Endodermal cell (in vitro differentiated cells): Measurements from ENCODE around the gene MAP3K1. TPM values are rescaled to one million over a fixed set of nuclear protein-coding genes. Genes with fewer than 3 reads are reported as not detected.

ENCODE experiments used
- DNase-seq: peaks from one replicate; pipeline ENCODE4 v3.0.0-alpha.2; 2017
- H3K27ac ChIP-seq: 2 replicates; pipeline ENCODE4 v1.5.1; 2013; ENCODE audit warnings: mild to moderate bottlenecking, low read depth, low read length, moderate library complexity
- H3K27me3 ChIP-seq: 2 replicates; pipeline ENCODE4 v1.6.1; 2013; ENCODE audit warnings: mild to moderate bottlenecking, low read length, moderate library complexity; ENCODE audit not compliant: insufficient read depth, control insufficient read depth, poor library complexity, severe bottlenecking
- H3K36me3 ChIP-seq: 2 replicates; pipeline ENCODE4 v1.7.0; 2013; ENCODE audit warnings: mild to moderate bottlenecking, low read length, moderate library complexity; ENCODE audit not compliant: control insufficient read depth, insufficient read depth
- H3K4me1 ChIP-seq: one replicate; pipeline ENCODE4 v1.7.0; 2013; ENCODE audit warnings: low read length; ENCODE audit not compliant: control insufficient read depth, insufficient read depth
- H3K4me3 ChIP-seq: 2 replicates; pipeline ENCODE4 v1.5.1; 2013; ENCODE audit warnings: mild to moderate bottlenecking, low read length, moderate library complexity
- H3K9ac ChIP-seq: 2 replicates; pipeline ENCODE4 v1.6.1; 2013; ENCODE audit warnings: mild to moderate bottlenecking, low read length, moderate library complexity; ENCODE audit not compliant: poor library complexity, severe bottlenecking; ENCODE audit errors: extremely low read depth
- H3K9me3 ChIP-seq: 2 replicates; pipeline ENCODE4 v1.6.1; 2013; ENCODE audit warnings: mild to moderate bottlenecking, low read length, moderate library complexity; ENCODE audit not compliant: control insufficient read depth
- H3K27ac Mint-ChIP-seq: 2 replicates; pipeline ENCODE4 v1.8.0; 2020; ENCODE audit warnings: mixed read lengths
- H3K27me3 Mint-ChIP-seq: 2 replicates; pipeline ENCODE4 v1.8.0; 2021; ENCODE audit warnings: mild to moderate bottlenecking, mixed read lengths; ENCODE audit not compliant: insufficient read depth
- H3K36me3 Mint-ChIP-seq: 2 replicates; pipeline ENCODE4 v1.8.0; 2020; ENCODE audit warnings: low read depth, mixed read lengths
- H3K4me1 Mint-ChIP-seq: 2 replicates; pipeline ENCODE4 v1.8.0; 2020; ENCODE audit warnings: mixed read lengths
- H3K4me3 Mint-ChIP-seq: 2 replicates; pipeline ENCODE4 v1.8.0; 2020; ENCODE audit warnings: mild to moderate bottlenecking, moderate library complexity, mixed read lengths
- H3K9me3 Mint-ChIP-seq: 2 replicates; pipeline ENCODE4 v1.8.0; 2020; ENCODE audit warnings: mild to moderate bottlenecking, mixed read lengths
- WGBS, 2 experiments: methylation state at CpG; one replicate each; pipeline versions ENCODE4 v1.1.5 to v1.1.7; 2013; ENCODE audit warnings: missing lambda C conversion rate in 2 of 2, mixed read lengths in 1 of 2; ENCODE audit not compliant: insufficient coverage in 1 of 2, insufficient read length in 1 of 2; 5-methylcytosine and 5-hydroxymethylcytosine counted together
- total RNA-seq, 2 donors: library from RNA; stranded (reverse); fragmentation: NEBNext Ultra II Directional in 1 of 2; extraction: Animal tissue kit (Norgen Biotek cat#: 25700) in 1 of 2; gene quantifications; 2 replicates in 1 of 2; 3 replicates in 1 of 2; pipeline ENCODE4 v1.2.1, GENCODE V29; 2021
- TF ChIP-seq, protein P1 (sequence below): fragments of 200-600 bp; sonication (generic); conservative IDR thresholded peaks from 2 replicates; pipeline ENCODE4 v1.5.0; 2021; ENCODE audit warnings: antibody characterized with exemption, mild to moderate bottlenecking

MAP3K1 gene
- total RNA-seq, 2 donors from 2014 or later = 18.0 to 23.7 TPM

DNA sequence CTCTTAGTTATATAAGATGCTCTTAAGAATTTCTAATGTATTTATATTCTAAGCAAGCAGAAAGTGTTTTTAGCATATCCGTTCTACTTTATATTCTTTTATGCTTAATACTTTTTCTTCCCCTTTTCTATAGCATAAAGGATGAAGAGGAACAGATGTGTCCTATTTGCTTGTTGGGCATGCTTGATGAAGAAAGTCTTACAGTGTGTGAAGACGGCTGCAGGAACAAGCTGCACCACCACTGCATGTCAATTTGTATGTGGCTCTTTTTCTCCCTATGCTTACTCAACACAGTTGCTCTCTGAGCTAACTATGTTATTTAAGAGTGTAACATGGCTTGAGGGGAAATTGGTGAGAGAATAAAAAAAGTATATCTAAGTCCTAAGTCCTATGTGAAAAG lies 56.4 kb downstream of the MAP3K1 start:
- H3K9me3 Mint-ChIP-seq = no peaks in the 10 kb centered on the region
- DNase-seq = no peak
- no peak overlapping the region for H3K4me3 ChIP-seq
- H3K9me3 ChIP-seq = no peaks in the 10 kb centered on the region
- no peaks in the 10 kb centered on the region for H3K4me1 Mint-ChIP-seq
- peaks cover 77% of the 10 kb centered on the region for H3K36me3 ChIP-seq
- H3K27ac Mint-ChIP-seq = no peak overlapping the region
- H3K9ac ChIP-seq = no peak overlapping the region
- 87% methylated on average over 1 of the region's 2 CpGs; no CpG with 5 or more reads in 1 of the 2 experiments for whole genome bisulfite sequencing, 2 experiments
- H3K4me1 ChIP-seq = no peaks in the 10 kb centered on the region
- no peaks in the 10 kb centered on the region for H3K27me3 ChIP-seq
- no peaks in the 10 kb centered on the region for H3K27me3 Mint-ChIP-seq
- no peak overlapping the region for H3K4me3 Mint-ChIP-seq
- no peak overlapping the region for H3K27ac ChIP-seq
- TF ChIP-seq, protein P1, sequence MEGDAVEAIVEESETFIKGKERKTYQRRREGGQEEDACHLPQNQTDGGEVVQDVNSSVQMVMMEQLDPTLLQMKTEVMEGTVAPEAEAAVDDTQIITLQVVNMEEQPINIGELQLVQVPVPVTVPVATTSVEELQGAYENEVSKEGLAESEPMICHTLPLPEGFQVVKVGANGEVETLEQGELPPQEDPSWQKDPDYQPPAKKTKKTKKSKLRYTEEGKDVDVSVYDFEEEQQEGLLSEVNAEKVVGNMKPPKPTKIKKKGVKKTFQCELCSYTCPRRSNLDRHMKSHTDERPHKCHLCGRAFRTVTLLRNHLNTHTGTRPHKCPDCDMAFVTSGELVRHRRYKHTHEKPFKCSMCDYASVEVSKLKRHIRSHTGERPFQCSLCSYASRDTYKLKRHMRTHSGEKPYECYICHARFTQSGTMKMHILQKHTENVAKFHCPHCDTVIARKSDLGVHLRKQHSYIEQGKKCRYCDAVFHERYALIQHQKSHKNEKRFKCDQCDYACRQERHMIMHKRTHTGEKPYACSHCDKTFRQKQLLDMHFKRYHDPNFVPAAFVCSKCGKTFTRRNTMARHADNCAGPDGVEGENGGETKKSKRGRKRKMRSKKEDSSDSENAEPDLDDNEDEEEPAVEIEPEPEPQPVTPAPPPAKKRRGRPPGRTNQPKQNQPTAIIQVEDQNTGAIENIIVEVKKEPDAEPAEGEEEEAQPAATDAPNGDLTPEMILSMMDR = no peak
- peaks cover 33% of the 10 kb centered on the region for H3K36me3 Mint-ChIP-seq

DNA sequence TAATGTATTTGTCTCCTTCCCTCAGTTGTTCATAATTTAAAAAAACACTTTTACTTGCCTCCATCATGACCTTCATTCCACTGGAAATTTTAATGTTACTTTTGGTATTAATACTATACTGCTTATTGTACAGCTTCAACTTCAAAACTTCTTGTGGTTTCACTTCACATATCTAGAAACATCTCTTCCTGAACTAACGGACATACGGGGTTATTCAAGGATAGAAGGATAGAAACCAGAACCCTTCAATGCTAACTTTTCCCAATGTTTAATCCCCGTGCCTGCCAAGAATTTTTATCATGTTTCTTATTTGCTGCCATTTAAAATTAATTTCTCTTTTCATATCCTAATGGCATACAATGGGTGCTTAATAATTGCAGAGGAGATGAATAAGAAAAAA lies 57.7 kb downstream of the MAP3K1 start:
- no peak overlapping the region for H3K4me3 Mint-ChIP-seq
- no peak for DNase-seq
- H3K4me1 Mint-ChIP-seq = peaks cover 2% of the 10 kb centered on the region
- H3K36me3 ChIP-seq = peaks cover 74% of the 10 kb centered on the region
- H3K4me1 ChIP-seq = no peaks in the 10 kb centered on the region
- no peak overlapping the region for H3K4me3 ChIP-seq
- no peak overlapping the region for H3K27ac ChIP-seq
- peaks cover 38% of the 10 kb centered on the region for H3K36me3 Mint-ChIP-seq
- no peak overlapping the region for H3K9ac ChIP-seq
- H3K9me3 Mint-ChIP-seq = no peaks in the 10 kb centered on the region
- no peaks in the 10 kb centered on the region for H3K9me3 ChIP-seq
- TF ChIP-seq, protein P1 = no peak
- WGBS, 2 experiments = 95% methylated on average over 3 of the region's 3 CpGs; no CpG with 5 or more reads in 1 of the 2 experiments
- H3K27me3 ChIP-seq = no peaks in the 10 kb centered on the region
- H3K27me3 Mint-ChIP-seq = no peaks in the 10 kb centered on the region
- H3K27ac Mint-ChIP-seq = no peak overlapping the region

DNA sequence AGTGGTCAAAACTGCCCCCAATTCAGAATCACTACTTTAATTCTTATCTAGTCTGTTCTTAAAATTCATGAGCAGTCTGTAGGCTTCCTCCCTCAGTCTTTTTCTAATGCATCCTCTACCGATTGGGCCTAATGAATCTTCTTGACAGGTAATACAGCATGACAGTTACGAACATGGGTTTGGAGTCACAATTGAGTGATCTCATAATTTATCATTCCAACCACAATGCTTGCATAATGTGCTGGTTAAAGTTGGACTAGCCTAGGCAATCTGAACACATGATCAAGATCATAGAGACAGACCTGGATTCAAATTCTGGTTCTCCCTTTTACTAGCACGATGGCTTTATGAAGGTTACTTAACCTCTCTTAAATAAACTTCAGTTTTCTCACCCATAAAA lies 61.0 kb downstream of the MAP3K1 start:
- no peaks in the 10 kb centered on the region for H3K4me1 ChIP-seq
- WGBS, 2 experiments = 94 to 100% methylated on average over 2 to 3 of the region's 3 CpGs
- no peaks in the 10 kb centered on the region for H3K9me3 ChIP-seq
- H3K36me3 ChIP-seq = peaks cover 90% of the 10 kb centered on the region
- DNase-seq = no peak
- no peak overlapping the region for H3K4me3 ChIP-seq
- Mint-ChIP-seq H3K27ac (no peak overlapping the region), H3K9me3 (no peaks in the 10 kb centered on the region), H3K4me3 (no peak overlapping the region), H3K36me3 (peaks cover 42% of the 10 kb centered on the region), H3K27me3 (no peaks in the 10 kb centered on the region), H3K4me1 (peaks cover 2% of the 10 kb centered on the region)
- no peaks in the 10 kb centered on the region for H3K27me3 ChIP-seq
- no peak overlapping the region for H3K27ac ChIP-seq
- no peak overlapping the region for H3K9ac ChIP-seq
- TF ChIP-seq, protein P1 = no peak
